ENCODE measurements around the gene RNH1. TPM values are rescaled to one million over a fixed set of nuclear protein-coding genes. Genes with fewer than 3 reads are reported as not detected.

Gene RNH1
- total RNA-seq, 1 donor from 2014 or later: 190 TPM

GRCh38 chr11:504053-504993 lies 2.7 kb downstream of the RNH1 start:
- DNase-seq (ENCODE audit: missing footprints): peak; percentile 82
- intact Hi-C loops (cut with DNase I): loop anchor here (5.0 kb wide), 1 partner anchor 37 kb away; no protein-coding TSS in a partner anchor
- no peak for ATAC-seq

DNA sequence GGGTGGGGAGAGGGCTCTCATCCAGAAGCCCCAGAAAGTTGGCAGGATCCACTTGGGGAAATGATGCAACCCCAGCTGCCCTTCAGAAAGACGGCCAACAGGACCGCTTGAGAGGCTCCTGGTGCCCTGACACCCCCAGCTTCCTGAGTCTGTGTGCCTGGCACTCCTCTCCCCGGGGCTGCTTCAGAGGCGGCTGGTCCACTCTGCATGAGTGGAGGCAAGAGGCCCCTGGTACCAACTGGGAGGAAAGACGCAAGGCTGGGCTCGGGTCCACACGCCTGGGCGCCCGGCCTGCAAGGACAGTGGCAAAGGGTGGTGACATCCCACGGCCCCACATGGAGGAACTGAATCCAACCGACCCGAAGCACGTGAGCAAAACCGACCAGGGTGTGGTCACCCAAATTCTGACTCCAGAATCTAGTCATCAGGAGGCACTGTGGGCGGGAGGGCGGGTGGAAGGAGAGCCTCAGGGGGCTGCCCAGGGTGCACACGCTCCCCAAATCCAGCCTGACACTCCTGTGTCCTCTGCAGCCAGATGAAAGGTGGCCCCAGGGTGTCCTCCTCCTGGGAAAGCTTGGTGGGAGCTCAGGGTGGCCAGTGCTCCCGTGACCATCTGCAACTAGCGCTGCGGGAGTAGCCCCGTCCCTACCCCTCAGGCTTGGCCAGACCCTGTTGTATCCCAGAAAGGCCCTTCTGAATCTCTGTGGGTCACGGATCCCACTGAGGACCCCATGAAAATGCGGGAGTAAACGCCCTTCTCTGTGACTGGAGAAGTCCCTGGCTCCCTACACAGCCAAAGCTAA lies 3.7 kb downstream of the RNH1 start:
- DNase-seq (ENCODE audit: missing footprints): peak; percentile 83
- intact Hi-C loops (cut with DNase I): loop anchor here (5.0 kb wide), 1 partner anchor 36 kb away; no protein-coding TSS in a partner anchor
- ATAC-seq: no peak

DNA sequence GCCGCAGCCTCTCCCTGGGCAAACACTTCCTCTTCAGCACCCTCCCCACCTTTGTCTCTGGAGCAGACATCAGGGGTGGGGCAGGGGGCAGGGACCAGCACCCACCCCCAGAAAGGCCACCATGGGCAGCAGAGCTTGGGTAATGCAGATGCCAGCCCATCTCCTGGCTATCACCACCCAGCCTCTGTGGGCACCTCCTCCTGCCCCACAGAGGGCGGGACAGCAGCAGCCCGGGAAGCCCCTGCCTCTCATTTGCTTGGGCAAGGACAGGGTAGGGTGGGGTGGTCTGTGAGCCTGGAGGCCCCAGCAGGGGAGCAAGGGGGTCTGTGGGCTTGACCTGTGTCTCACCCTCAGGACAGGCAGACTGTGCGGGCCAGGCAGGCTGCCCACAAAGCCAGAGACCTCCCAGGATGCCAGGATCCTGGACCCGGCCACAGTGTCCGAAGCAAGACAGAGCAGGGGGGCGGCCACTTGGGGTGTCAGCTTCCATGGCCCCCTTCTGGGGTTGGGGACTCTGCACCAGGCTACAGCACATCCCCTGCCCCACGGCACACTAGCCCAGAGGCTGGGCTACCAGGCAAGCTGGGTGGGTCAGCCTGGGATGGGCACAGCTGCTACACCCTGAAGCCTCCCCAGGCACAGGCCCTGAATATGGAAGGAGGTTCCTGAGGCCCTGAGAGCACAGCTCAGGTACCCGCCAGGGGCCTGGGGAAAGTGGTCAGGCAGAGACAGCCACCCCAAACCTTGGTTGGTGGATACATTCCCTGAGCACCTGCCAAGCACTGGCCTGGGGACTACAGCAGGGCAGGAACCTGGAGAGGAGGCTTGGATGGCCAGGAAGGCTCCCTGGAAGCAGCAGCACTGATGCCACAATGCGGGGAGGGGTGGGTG lies 4.5 kb downstream of the RNH1 start:
- DNase-seq (ENCODE audit: missing footprints) (no peak), ATAC-seq (no peak)
- intact Hi-C loops (cut with DNase I): loop anchor here (5.0 kb wide), 1 partner anchor 35 kb away; no protein-coding TSS in a partner anchor

DNA sequence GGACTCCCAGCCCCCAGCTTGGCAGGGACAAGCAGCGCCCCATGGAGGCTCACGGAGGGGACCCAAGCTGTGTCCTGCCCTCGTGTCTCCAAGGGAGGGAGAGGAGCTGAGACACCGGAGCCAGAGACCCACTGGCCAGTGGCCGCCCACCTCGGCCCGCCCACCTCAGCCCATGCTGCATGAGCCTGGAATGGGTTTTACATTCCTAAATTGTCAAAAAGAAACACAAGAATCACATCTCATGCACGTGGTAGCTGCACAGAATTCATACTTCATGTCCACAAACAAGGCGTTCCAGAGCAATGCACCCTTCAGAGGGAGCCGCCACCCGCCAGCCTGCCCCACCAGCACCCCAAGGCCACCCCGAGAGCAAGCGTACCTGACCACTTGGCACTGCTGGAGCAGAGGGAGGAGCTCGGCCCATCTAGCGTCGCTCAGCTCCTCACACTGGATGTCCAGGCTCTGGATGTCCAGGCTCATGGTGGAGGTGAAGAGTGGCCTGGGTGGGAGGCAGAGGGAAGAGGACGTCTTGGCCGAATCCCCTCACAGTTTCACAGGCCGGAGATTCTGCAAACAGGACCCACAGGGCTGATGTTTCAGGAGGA lies 5.3 kb downstream of the RNH1 start:
- intact Hi-C loops (cut with DNase I): loop anchor here (5.0 kb wide), 1 partner anchor 34 kb away; no protein-coding TSS in a partner anchor
- DNase-seq (ENCODE audit: missing footprints): no peak
- ATAC-seq: no peak

DNA sequence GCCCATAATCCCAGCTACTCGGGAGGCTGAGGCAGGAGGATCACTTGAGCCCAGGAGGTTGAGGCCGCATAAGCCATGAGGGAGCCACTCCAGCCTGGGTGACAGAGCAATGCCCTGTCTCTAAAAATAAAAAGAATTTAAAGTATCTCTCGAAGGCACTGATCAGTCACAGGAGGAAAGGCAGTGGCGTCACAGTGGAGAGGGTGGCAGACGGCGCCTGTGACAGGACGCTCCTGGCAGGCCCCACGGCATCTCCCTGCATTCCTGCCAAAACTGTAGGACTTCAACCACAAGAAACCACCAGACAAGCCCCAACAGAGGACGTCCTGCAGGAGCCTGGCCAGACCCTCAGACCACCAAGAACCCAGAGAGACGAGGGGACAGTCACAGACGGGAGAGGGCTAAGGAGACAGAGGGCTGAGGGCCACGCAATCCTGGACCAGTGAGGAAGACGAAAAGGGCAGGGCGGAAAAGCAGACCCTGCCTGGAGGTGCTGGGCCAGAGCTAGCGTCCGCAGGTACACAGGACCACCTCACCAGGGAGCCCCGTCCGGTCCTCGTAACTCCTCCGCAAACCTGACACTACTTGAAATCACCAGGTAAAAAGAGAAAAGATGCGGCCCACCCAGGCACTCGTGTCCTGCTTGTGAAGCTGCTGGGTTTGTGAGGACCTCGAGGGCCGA lies 5.9 kb downstream of the RNH1 start:
- intact Hi-C loops (cut with DNase I): loop anchor here (5.0 kb wide), 1 partner anchor 34 kb away; no protein-coding TSS in a partner anchor
- peak; percentile 24 for ATAC-seq
- DNase-seq (ENCODE audit: missing footprints): no peak

GRCh38 chr11:499201-500076 lies 7.6 kb downstream of the RNH1 start:
- intact Hi-C loops (cut with DNase I): loop anchor here (5.0 kb wide), 2 partner anchors 32 to 42 kb away; no protein-coding TSS in a partner anchor
- ATAC-seq (no peak), DNase-seq (ENCODE audit: missing footprints) (no peak)

- no peak for ATAC-seq
- intact Hi-C loops (cut with DNase I): loop anchor here (5.0 kb wide), 1 partner anchor 41 kb away; no protein-coding TSS in a partner anchor
- DNase-seq (ENCODE audit: missing footprints): peak; percentile 61
These were observed 8.5 kb downstream of the RNH1 start for GRCh38 chr11:498297-499181.

DNA sequence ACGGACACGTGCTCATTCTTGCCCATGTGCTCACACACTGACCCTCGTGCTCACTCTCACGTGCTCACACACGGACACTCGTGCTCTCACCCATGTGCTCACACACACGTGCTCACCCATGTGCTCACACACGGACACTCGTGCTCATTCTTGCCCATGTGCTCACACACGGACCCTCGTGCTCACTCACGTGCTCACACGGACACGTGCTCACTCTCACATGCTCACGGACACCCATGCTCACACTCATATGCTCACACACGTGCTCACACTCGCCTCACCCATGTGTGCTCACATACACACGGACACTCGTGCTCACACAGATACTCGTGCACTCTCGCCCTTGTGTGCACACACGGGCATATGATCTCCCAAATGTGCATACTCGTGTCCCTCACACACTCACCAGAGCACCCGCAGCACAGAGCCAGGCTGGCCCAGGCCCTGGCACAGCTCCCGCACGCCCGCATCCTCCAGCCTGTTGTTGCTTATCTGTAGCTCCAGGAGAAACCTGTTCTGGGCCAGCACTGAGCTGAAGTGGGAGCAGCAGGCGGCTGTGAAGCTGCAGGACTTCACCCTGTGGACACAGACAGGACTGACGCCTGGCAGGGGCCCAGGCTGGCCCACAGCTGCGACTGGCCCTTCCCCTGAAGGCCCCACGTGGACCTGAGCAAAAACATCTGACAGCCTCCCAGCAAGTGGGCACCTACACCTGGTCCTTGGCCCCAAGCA lies 9.3 kb downstream of the RNH1 start:
- DNase-seq (ENCODE audit: missing footprints) (peak; percentile 58), ATAC-seq (peak; percentile 58)
- intact Hi-C loops (cut with DNase I): loop anchor here (5.0 kb wide), 1 partner anchor 40 kb away; no protein-coding TSS in a partner anchor

GRCh38 chr11:496834-497564 lies 10.0 kb downstream of the RNH1 start:
- no peak for ATAC-seq
- peak; percentile 55 for DNase-seq (ENCODE audit: missing footprints)
- intact Hi-C loops (cut with DNase I): loop anchor here (5.0 kb wide), 1 partner anchor 40 kb away; no protein-coding TSS in a partner anchor

DNA sequence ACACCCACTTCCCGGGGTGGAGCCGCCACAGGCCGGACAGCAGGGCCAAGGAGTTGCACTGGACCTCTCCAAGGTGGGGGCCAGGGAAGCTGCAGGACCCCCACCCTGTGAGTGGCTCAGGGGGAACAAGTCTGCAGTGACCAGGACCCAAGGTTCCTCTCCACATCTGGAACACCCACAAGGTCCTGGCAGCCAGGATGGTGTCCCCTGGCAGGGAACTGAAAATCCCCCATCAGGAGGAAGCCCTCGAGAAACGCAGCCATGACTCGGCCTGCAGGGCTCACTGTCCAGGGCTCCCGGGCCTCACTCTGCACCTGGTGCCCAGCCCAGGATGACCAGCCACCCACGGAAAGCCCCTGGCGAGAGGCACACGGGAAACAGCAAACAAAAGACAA lies 11.5 kb downstream of the RNH1 start:
- ATAC-seq: no peak
- DNase-seq (ENCODE audit: missing footprints): no peak
- intact Hi-C loops (cut with DNase I): loop anchor here (5.0 kb wide), 1 partner anchor 38 kb away; no protein-coding TSS in a partner anchor

DNA sequence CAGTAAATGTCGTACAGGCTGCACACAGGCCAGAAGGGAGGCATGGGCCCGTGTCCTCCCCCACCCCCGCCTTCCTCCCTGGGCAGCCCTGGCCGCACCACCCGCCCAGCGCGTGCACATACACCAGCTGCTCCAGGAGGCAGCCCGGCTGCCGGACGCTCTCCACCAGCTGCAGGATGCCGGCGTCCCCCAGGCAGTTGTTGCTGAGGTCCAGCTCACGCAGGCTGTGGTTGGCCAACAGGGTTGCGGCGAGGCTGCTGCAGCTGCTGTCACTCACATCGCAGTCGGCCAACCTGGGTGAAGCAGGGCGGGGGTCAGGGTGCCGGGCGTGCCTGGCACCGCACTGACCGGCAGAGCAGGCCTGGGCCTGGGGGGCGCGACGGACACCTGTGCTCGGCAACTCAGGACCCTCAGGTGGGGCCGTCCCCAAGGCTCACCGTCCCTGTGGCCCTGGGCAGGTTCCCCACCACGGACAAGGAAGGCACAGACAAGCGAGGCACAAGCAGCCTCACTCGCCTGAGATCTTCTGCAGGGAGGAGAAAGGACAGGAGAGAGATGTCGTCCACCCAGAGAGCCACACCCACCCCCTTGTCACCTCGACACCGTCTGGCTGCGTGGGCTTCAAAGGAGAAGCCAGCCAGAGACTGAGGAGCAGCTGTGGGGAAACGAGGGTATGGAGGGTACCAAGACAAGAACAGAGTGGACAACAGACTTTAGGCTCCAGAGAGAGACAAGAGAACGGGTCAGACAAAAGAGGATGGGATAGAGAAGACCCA lies 12.1 kb downstream of the RNH1 start:
- DNase-seq (ENCODE audit: missing footprints): peak; percentile 64
- no peak for ATAC-seq
- intact Hi-C loops (cut with DNase I): loop anchor here (5.0 kb wide), 1 partner anchor 38 kb away; no protein-coding TSS in a partner anchor

DNA sequence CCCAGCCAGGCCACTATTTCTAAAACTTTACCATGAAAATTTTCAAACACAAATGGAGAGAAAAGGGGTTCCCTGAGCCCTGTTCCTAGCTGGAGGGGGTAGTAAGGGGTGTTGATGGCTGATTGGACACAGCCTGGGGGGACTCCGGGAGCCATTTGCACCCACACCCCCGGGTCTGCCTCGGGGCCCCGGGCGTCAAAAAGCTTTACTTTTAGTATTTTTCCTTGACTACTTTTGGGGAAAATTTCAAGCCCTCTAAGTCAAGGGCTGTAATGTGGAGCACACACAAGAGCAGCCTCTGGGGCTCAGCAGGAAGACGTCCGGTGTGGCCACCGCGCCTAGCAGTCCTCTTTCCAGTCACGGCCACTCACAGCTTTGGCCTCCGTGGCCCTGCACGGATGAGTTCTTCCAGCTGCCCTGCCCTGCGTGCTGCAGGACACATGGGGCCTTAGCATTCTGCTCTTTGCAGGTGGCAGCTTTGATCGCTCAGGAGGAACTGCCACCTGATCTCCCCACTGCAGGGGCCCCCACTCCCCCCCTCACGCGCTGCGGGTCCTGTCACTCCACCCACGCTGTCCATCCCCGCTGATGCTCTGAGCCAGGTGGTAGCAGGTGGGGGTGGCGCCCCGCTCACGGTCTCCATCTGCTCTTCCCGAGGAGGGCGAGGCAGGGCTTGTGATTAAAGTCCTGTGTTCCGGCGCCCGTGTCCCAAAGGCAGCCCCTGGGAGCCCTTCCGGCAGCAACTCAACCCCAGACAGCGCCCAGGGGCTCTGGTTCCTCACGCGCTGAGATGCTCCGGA lies 14.4 kb downstream of the RNH1 start:
- intact Hi-C loops (cut with DNase I): no loop called here
- ATAC-seq: no peak
- peak; percentile 47 for DNase-seq (ENCODE audit: missing footprints)

All from Right ventricle myocardium inferior (tissue), 1 donor.